ENCODE measurements around the gene PGLYRP4.

DNA sequence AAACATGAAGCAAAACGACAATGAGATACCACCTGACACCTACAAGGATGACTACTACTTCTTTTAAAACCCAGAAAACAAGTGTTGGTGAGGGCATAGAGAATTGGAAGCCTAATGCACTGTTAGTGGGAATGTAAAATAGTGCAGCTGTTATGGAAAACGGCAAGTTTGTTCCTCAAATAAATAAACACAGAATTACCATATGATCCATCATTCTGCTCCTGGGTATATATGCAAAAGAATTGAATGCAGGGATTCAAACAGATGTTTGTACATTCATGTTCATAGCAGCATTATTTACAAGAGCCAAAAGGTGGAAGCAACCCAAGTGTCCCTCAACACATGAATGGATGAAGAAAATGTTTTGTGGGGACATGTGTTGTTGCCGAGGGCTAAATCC lies 43.6 kb upstream of the PGLYRP4 start:
- TF ChIP-seq EP300 (IDR thresholded peaks at IDR 0.05) (no peak), POLR2AphosphoS5 (IDR thresholded peaks at IDR 0.05) (no peak)
